HFFc6 (cell line): ENCODE results near the gene EXOC6. TPM values are rescaled to one million over a fixed set of nuclear protein-coding genes. Genes with fewer than 3 reads are reported as not detected.

Source experiments
- DNase-seq: peaks from one replicate; pipeline ENCODE4 v3.0.0-alpha.2; 2018
- H3K27ac Mint-ChIP-seq: 2 replicates; pipeline ENCODE4 v1.8.0; 2020; ENCODE audit warnings: mild to moderate bottlenecking, mixed read lengths
- H3K27me3 Mint-ChIP-seq: 2 replicates; pipeline ENCODE4 v1.8.0; 2021; ENCODE audit warnings: mild to moderate bottlenecking, moderate library complexity, mixed read lengths; ENCODE audit not compliant: insufficient read depth
- H3K36me3 Mint-ChIP-seq: 2 replicates; pipeline ENCODE4 v1.8.0; 2021; ENCODE audit warnings: low read depth, mixed read lengths
- H3K4me1 Mint-ChIP-seq: 2 replicates; pipeline ENCODE4 v1.8.0; 2020; ENCODE audit warnings: low read depth, mixed read lengths
- H3K4me3 Mint-ChIP-seq: 2 replicates; pipeline ENCODE4 v1.8.0; 2020; ENCODE audit warnings: mild to moderate bottlenecking, moderate library complexity, mixed read lengths
- H3K9me3 Mint-ChIP-seq: 2 replicates; pipeline ENCODE4 v1.8.0; 2020; ENCODE audit warnings: mild to moderate bottlenecking, mixed read lengths
- CTCF ChIP-seq: fragments of 200-600 bp; sonication (generic); IDR thresholded peaks from 2 replicates; pipeline ENCODE4 v1.5.0; 2021; ENCODE audit warnings: antibody characterized with exemption, mild to moderate bottlenecking
- total RNA-seq, 6 experiments: library from RNA; stranded (reverse); fragmentation: NEBNext Ultra II Directional; extraction: Animal tissue kit (Norgen Biotek cat#: 25700); gene quantifications; 2 replicates in 1 of 6; 3 replicates in 5 of 6; pipeline ENCODE4 v1.2.3, GENCODE V29; 2021

Gene EXOC6
- total RNA-seq, 6 experiments from 2014 or later, result 5.7 to 8.6 (median 6.3) TPM

- no peaks in the 10 kb centered on the region for H3K36me3 Mint-ChIP-seq
- H3K4me3 Mint-ChIP-seq, result no peak overlapping the region
- H3K27me3 Mint-ChIP-seq, result peaks cover 61% of the 10 kb centered on the region
- H3K4me1 Mint-ChIP-seq, result peaks cover 25% of the 10 kb centered on the region
- H3K9me3 Mint-ChIP-seq, result no peaks in the 10 kb centered on the region
- no peak for DNase-seq
- H3K27ac Mint-ChIP-seq, result no peak overlapping the region
- TF ChIP-seq CTCF, result no peak
Measured at GRCh38 chr10:93065675-93066543, 217.6 kb downstream of the EXOC6 start.

- no peak overlapping the region for H3K4me3 Mint-ChIP-seq
- DNase-seq, result no peak
- no peaks in the 10 kb centered on the region for H3K36me3 Mint-ChIP-seq
- no peaks in the 10 kb centered on the region for H3K9me3 Mint-ChIP-seq
- TF ChIP-seq CTCF, result no peak
- H3K27ac Mint-ChIP-seq, result no peak overlapping the region
- H3K27me3 Mint-ChIP-seq, result peaks cover 60% of the 10 kb centered on the region
- H3K4me1 Mint-ChIP-seq, result peaks cover 23% of the 10 kb centered on the region
Measured at GRCh38 chr10:93066544-93066913, 218.2 kb downstream of the EXOC6 start.

- Mint-ChIP-seq H3K9me3 (no peaks in the 10 kb centered on the region), H3K4me1 (peaks cover 19% of the 10 kb centered on the region), H3K27ac (no peak overlapping the region), H3K4me3 (peak overlapping the region; percentile 51), H3K36me3 (no peaks in the 10 kb centered on the region), H3K27me3 (peaks cover 64% of the 10 kb centered on the region)
- no peak for DNase-seq
- no peak for TF ChIP-seq CTCF
Measured at GRCh38 chr10:93067443-93068365, 219.4 kb downstream of the EXOC6 start.

- no peak for DNase-seq
- peak; percentile 30; the same call in 1 of the 2 replicates for TF ChIP-seq CTCF
- H3K27ac Mint-ChIP-seq, result no peak overlapping the region
- no peaks in the 10 kb centered on the region for H3K36me3 Mint-ChIP-seq
- H3K4me1 Mint-ChIP-seq, result peaks cover 15% of the 10 kb centered on the region
- no peaks in the 10 kb centered on the region for H3K9me3 Mint-ChIP-seq
- H3K27me3 Mint-ChIP-seq, result peaks cover 68% of the 10 kb centered on the region
- H3K4me3 Mint-ChIP-seq, result peak overlapping the region; percentile 51
Measured at GRCh38 chr10:93068411-93069244, 220.3 kb downstream of the EXOC6 start.

- Mint-ChIP-seq H3K9me3 (no peaks in the 10 kb centered on the region), H3K4me1 (peaks cover 12% of the 10 kb centered on the region), H3K36me3 (no peaks in the 10 kb centered on the region; the same call in 1 of the 2 replicates), H3K4me3 (no peak overlapping the region), H3K27ac (no peak overlapping the region), H3K27me3 (peaks cover 68% of the 10 kb centered on the region)
- DNase-seq, result no peak
- no peak for TF ChIP-seq CTCF
Measured at GRCh38 chr10:93069245-93069561, 220.9 kb downstream of the EXOC6 start.
